ENCODE results near the gene SLC15A4.

Gene SLC15A4

DNA sequence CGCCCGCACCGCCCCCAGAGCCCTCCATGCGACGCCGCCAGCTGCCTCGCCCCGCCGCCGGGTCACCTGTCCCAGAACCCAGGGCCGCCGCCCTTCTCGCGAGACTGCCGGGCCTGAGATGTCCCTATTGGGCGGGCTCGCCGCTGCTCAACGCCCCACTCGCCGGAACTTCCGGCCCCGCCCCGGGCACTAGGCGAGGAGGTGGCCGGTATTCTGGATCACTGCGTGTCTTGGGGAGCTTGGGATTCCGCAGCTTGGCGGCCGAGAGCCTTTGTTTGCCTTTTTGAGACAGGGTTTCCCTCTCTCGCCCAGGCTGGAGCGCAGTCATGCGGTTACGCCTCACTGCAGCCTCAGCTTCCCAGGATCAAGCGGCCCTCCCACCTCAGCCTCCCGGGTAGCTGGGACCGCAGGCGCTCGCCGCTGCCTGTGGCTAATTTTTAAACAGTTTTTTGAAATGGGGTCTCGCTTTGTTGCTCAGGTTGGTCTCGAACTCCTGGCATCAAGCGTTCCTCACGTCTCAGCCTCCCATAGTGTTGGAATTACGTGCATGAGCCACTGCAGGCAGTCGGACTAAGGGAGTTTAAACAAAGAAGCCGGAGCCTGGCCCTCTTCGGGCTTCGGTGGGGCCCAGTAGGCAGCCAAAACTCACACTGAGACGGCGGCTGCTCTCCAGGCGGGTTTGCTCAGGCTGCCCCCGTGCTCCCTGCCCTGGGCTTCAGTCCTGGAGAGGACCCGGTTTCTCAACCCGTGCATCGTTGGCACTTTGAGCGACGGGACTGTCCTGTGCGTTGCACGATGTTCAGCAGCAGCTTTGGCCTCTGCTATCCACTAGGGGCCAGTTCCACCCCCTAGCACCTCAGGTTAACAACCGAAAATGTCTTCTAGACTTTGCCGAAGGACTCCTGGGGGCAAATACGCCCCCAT is at the start of gene SLC15A4:
SLC15A4 (minus strand) TSS at position 43 of the 924 bp plus-strand sequence; CDS start at position 28, 15 bp downstream.
- Histone ChIP-seq H3K4me1 (ENCODE audit: insufficient read depth, low read length) (peaks cover 13% of the 10 kb centered on the region; the same call in 1 of the 2 replicates), H3K36me3 (ENCODE audit: insufficient read depth, low read depth, low read length) (peaks cover 18% of the 10 kb centered on the region; the same call in 1 of the 2 replicates), H3K27ac (ENCODE audit: low read length) (peak within 1 kb of the TSS; percentile 100), H3K9me3 (ENCODE audit: insufficient read depth, low read depth, low read length) (no peaks in the 10 kb centered on the region), H3K27me3 (ENCODE audit: insufficient read depth, low read length) (no peaks in the 10 kb centered on the region), H3K4me3 (ENCODE audit: low read length) (peak within 1 kb of the TSS; percentile 96), H3K9ac (ENCODE audit: low read depth, low read length) (peak within 1 kb of the TSS; percentile 99)

DNA sequence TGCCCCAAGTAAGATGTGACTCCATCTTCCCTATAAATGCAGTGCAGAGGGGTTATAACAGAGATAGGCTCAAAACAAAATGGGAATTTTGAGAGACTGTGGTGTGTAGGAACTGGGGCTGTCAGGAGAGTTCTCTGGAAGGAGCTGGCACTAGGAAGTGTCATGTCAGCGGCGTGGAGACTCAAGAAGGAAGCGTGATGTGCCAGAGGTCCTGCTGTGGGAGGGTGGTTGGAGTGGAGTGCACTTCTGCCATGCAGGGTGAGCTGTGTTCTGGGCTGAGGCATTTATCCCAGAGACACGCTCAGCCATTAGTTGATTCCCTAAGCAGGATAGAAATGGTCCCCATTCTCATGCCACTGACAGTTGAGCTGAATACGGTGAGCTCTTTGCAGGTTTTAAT is 48.5 kb upstream of the SLC15A4 start:
- Histone ChIP-seq H3K4me1 (ENCODE audit: insufficient read depth, low read length) (no peaks in the 10 kb centered on the region), H3K9me3 (ENCODE audit: insufficient read depth, low read depth, low read length) (peaks cover 28% of the 10 kb centered on the region), H3K9ac (ENCODE audit: low read depth, low read length) (no peak overlapping the region), H3K27me3 (ENCODE audit: insufficient read depth, low read length) (no peaks in the 10 kb centered on the region), H3K4me3 (ENCODE audit: low read length) (no peak overlapping the region), H3K27ac (ENCODE audit: low read length) (no peak overlapping the region), H3K36me3 (ENCODE audit: insufficient read depth, low read depth, low read length) (0 out of 2 replicates have a peak, but pooled peaks cover 5% of the 10 kb centered on the region)

- H3K9ac ChIP-seq (ENCODE audit: low read depth, low read length) = no peak overlapping the region
- H3K27ac ChIP-seq (ENCODE audit: low read length) = no peak overlapping the region
- H3K4me1 ChIP-seq (ENCODE audit: insufficient read depth, low read length) = no peaks in the 10 kb centered on the region
Observed at GRCh38 chr12:128871516-128871892, 47.7 kb upstream of the SLC15A4 start.

GRCh38 chr12:128867466-128867865 is 43.7 kb upstream of the SLC15A4 start:
- no peaks in the 10 kb centered on the region for H3K27me3 ChIP-seq (ENCODE audit: insufficient read depth, low read length)
- H3K9ac ChIP-seq (ENCODE audit: low read depth, low read length) = no peak overlapping the region
- H3K9me3 ChIP-seq (ENCODE audit: insufficient read depth, low read depth, low read length) = no peaks in the 10 kb centered on the region
- H3K4me3 ChIP-seq (ENCODE audit: low read length) = no peak overlapping the region
- no peaks in the 10 kb centered on the region for H3K4me1 ChIP-seq (ENCODE audit: insufficient read depth, low read length)
- H3K36me3 ChIP-seq (ENCODE audit: insufficient read depth, low read depth, low read length) = no peaks in the 10 kb centered on the region
- H3K27ac ChIP-seq (ENCODE audit: low read length) = no peak overlapping the region

More at GRCh38 chr12:128871516-128871892, 47.7 kb upstream of the SLC15A4 start:
- H3K36me3 ChIP-seq (ENCODE audit: insufficient read depth, low read depth, low read length) = no peaks in the 10 kb centered on the region
- no peak overlapping the region for H3K4me3 ChIP-seq (ENCODE audit: low read length)
- no peaks in the 10 kb centered on the region for H3K27me3 ChIP-seq (ENCODE audit: insufficient read depth, low read length)
- H3K9me3 ChIP-seq (ENCODE audit: insufficient read depth, low read depth, low read length) = peaks cover 20% of the 10 kb centered on the region

DNA sequence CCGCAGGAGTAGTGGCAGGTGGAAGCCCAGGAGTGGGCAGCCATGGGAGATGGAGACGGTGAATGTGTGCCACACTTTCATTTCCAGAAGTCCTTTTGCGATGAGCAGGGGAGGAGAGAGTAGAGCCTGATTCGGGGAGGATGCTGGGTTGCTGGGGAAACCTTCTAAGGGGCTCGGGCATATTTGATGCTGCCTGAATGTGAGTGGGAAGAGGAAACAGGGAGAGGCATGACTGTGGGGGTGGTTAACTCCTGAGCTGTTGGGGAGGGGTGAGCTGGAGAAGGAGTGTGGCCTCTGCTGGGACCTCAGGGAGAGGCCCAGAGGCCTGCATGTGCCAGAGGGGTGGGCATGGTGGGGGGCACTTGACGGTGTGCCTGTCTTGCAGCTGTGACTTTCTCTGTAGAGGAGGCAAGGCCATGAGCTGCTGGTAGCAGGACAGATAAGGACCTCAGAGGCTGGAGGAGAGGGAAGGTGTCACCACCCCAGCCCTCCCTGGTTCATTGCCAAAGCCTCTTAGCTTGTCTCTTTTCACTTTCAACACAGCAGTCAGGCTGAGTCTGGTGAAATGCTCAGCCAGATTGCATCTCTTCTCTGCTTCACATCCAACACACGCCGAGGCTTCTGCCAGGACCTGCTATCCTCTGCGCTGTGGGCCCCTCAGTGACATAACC is 40.9 kb upstream of the SLC15A4 start:
- Histone ChIP-seq H3K36me3 (ENCODE audit: insufficient read depth, low read depth, low read length) (no peaks in the 10 kb centered on the region), H3K4me1 (ENCODE audit: insufficient read depth, low read length) (no peaks in the 10 kb centered on the region), H3K27ac (ENCODE audit: low read length) (no peak overlapping the region), H3K9ac (ENCODE audit: low read depth, low read length) (no peak overlapping the region), H3K4me3 (ENCODE audit: low read length) (no peak overlapping the region), H3K9me3 (ENCODE audit: insufficient read depth, low read depth, low read length) (no peaks in the 10 kb centered on the region), H3K27me3 (ENCODE audit: insufficient read depth, low read length) (no peaks in the 10 kb centered on the region)

GRCh38 chr12:128863957-128864356 is 40.2 kb upstream of the SLC15A4 start:
- H3K27ac ChIP-seq (ENCODE audit: low read length) = no peak overlapping the region
- H3K9me3 ChIP-seq (ENCODE audit: insufficient read depth, low read depth, low read length) = no peaks in the 10 kb centered on the region
- no peak overlapping the region for H3K9ac ChIP-seq (ENCODE audit: low read depth, low read length)
- no peaks in the 10 kb centered on the region for H3K4me1 ChIP-seq (ENCODE audit: insufficient read depth, low read length)
- H3K36me3 ChIP-seq (ENCODE audit: insufficient read depth, low read depth, low read length) = no peaks in the 10 kb centered on the region
- H3K4me3 ChIP-seq (ENCODE audit: low read length) = no peak overlapping the region
- H3K27me3 ChIP-seq (ENCODE audit: insufficient read depth, low read length) = no peaks in the 10 kb centered on the region

DNA sequence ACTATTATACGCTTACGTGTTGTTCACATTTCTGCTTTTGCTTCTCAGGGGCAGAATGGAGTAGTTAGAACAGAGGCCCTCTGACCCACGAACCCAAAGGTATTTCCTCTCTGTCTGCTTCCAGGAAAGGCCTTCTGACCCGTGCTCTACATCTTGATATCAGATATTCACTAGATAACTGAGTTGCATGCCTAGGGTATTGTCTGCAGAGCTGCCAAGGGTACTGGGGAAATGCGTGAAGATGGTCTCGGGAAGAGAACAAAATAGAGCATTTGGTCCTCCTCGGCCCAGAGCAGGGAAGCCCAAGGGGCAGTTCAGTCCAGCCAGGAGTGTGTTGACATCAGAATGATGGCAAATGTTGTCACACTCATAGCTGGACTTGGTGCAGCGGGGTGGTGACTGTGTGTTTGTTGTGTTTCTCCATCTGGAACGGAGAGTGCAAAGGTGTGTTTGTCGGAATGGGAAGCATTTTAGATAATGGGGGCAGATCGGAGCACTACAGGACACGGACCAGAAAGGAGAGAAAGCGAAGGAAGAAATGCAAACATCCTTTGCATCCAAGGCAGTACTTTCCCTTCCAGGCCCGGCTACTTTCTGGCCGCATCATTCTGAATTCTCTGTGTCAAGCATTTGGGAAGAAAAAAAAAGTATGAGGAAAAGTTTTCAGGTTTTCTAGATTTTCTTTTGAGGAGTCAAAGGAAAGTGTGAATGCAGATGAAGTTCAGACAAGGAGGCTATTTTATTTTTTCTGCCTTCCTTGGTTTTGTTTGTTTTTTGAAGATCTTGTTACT is 37.7 kb upstream of the SLC15A4 start:
- Histone ChIP-seq H3K4me3 (ENCODE audit: low read length) (no peak overlapping the region), H3K27me3 (ENCODE audit: insufficient read depth, low read length) (no peaks in the 10 kb centered on the region), H3K9ac (ENCODE audit: low read depth, low read length) (no peak overlapping the region), H3K9me3 (ENCODE audit: insufficient read depth, low read depth, low read length) (no peaks in the 10 kb centered on the region), H3K36me3 (ENCODE audit: insufficient read depth, low read depth, low read length) (no peaks in the 10 kb centered on the region), H3K4me1 (ENCODE audit: insufficient read depth, low read length) (no peaks in the 10 kb centered on the region), H3K27ac (ENCODE audit: low read length) (no peak overlapping the region)

DNA sequence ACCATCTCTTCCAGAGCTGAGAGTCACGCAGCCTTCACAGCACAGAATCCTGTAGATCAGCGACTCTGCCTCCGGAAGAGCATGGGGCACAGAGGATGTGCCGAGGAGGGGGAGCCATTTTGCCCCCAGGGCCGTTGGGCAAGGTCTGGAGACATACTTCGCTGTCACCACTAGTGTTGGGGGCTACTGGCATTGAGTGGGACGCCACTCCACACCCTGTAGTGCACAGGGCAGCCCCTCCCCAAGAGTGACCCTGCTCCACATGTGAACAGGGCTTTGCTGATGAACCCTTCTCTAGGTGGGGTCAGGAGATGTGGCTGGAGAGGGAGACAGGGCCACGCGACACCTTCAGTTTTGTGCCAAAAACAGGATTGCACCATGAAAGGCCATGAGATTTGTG is 35.6 kb upstream of the SLC15A4 start:
- H3K4me1 ChIP-seq (ENCODE audit: insufficient read depth, low read length) = no peaks in the 10 kb centered on the region
- peaks cover 6% of the 10 kb centered on the region; the same call in 1 of the 2 replicates for H3K27me3 ChIP-seq (ENCODE audit: insufficient read depth, low read length)
- H3K27ac ChIP-seq (ENCODE audit: low read length) = no peak overlapping the region
- no peaks in the 10 kb centered on the region for H3K36me3 ChIP-seq (ENCODE audit: insufficient read depth, low read depth, low read length)
- no peak overlapping the region for H3K9ac ChIP-seq (ENCODE audit: low read depth, low read length)
- no peak overlapping the region for H3K4me3 ChIP-seq (ENCODE audit: low read length)
- H3K9me3 ChIP-seq (ENCODE audit: insufficient read depth, low read depth, low read length) = no peaks in the 10 kb centered on the region

GRCh38 chr12:128857133-128857763 is 33.5 kb upstream of the SLC15A4 start:
- Histone ChIP-seq H3K4me3 (ENCODE audit: low read length) (no peak overlapping the region), H3K27ac (ENCODE audit: low read length) (no peak overlapping the region), H3K4me1 (ENCODE audit: insufficient read depth, low read length) (no peaks in the 10 kb centered on the region), H3K9me3 (ENCODE audit: insufficient read depth, low read depth, low read length) (no peaks in the 10 kb centered on the region), H3K36me3 (ENCODE audit: insufficient read depth, low read depth, low read length) (no peaks in the 10 kb centered on the region), H3K27me3 (ENCODE audit: insufficient read depth, low read length) (peaks cover 21% of the 10 kb centered on the region), H3K9ac (ENCODE audit: low read depth, low read length) (no peak overlapping the region)

- H3K27ac ChIP-seq (ENCODE audit: low read length) = no peak overlapping the region
- no peaks in the 10 kb centered on the region for H3K9me3 ChIP-seq (ENCODE audit: insufficient read depth, low read depth, low read length)
- H3K4me3 ChIP-seq (ENCODE audit: low read length) = no peak overlapping the region
- H3K4me1 ChIP-seq (ENCODE audit: insufficient read depth, low read length) = no peaks in the 10 kb centered on the region
- peaks cover 26% of the 10 kb centered on the region for H3K27me3 ChIP-seq (ENCODE audit: insufficient read depth, low read length)
- no peak overlapping the region for H3K9ac ChIP-seq (ENCODE audit: low read depth, low read length)
- no peaks in the 10 kb centered on the region for H3K36me3 ChIP-seq (ENCODE audit: insufficient read depth, low read depth, low read length)
Observed at GRCh38 chr12:128856791-128857078, 33.0 kb upstream of the SLC15A4 start.

- Histone ChIP-seq H3K9me3 (ENCODE audit: insufficient read depth, low read depth, low read length) (no peaks in the 10 kb centered on the region), H3K36me3 (ENCODE audit: insufficient read depth, low read depth, low read length) (no peaks in the 10 kb centered on the region), H3K4me3 (ENCODE audit: low read length) (no peak overlapping the region), H3K27ac (ENCODE audit: low read length) (no peak overlapping the region), H3K4me1 (ENCODE audit: insufficient read depth, low read length) (no peaks in the 10 kb centered on the region), H3K9ac (ENCODE audit: low read depth, low read length) (no peak overlapping the region), H3K27me3 (ENCODE audit: insufficient read depth, low read length) (peaks cover 26% of the 10 kb centered on the region)
Observed at GRCh38 chr12:128856035-128856790, 32.5 kb upstream of the SLC15A4 start.
